ENCODE results near the gene DUSP18.

GRCh38 chr22:30612789-30613188 is 54.9 kb downstream of the DUSP18 start:
- no peak for TF ChIP-seq CTCF (IDR thresholded peaks at IDR 0.05; ENCODE audit: low read length)
- TF ChIP-seq EZH2 (IDR thresholded peaks at IDR 0.05; ENCODE audit: borderline replicate concordance, low read length) = no peak
